ENCODE measurements around the gene DIP2C.

- no peak for TF ChIP-seq CTCF (IDR thresholded peaks at IDR 0.05)
- no peak for TF ChIP-seq POLR2A (IDR thresholded peaks at IDR 0.05)
Measured at GRCh38 chr10:348456-348855, 341.0 kb downstream of the DIP2C start.

All from testis (tissue), 2 donors.